H1 (cell line): ENCODE measurements around the gene GCNT1. TPM values are rescaled to one million over a fixed set of nuclear protein-coding genes. Genes with fewer than 3 reads are reported as not detected.

Source experiments
- CTCF ChIA-PET: fragments of 300-600 bp; sonication (Branson Sonifier 250); formaldehyde crosslinking; loops from one replicate; lab custom pipeline; 2021; ENCODE audit not compliant: partially characterized antibody; lab: Charles Lee
- POLR2A ChIA-PET: fragments of 300-600 bp; sonication (Branson Sonifier 250); formaldehyde crosslinking; loops from one replicate; lab custom pipeline; 2021; ENCODE audit warnings: inconsistent platforms; ENCODE audit not compliant: partially characterized antibody; lab: Charles Lee
- DNase-seq, 2 experiments: peaks; one replicate each; pipeline versions ENCODE4 v3.0.0 to v3.0.0-alpha.2; 2010 to 2022; ENCODE audit warnings: low spot score in 2 of 2, low read depth in 1 of 2, mixed read lengths in 1 of 2
- FAIRE-seq: peaks from 2 replicates; lab custom pipeline; 2011; peaks lifted over from hg19 to GRCh38; lab: Jason Lieb, UNC
- H2AFZ ChIP-seq: 2 replicates; pipeline ENCODE4 v1.8.1; 2012; ENCODE audit warnings: low read length, inconsistent platforms
- H2AK5ac ChIP-seq: 2 replicates; pipeline ENCODE4 v1.6.1; 2013; ENCODE audit warnings: low read depth, low read length
- H2BK120ac ChIP-seq: replicated peaks from 2 replicates; pipeline ENCODE3; 2013; ENCODE audit warnings: low read depth, low read length, inconsistent platforms
- H2BK12ac ChIP-seq: 2 replicates; pipeline ENCODE4 v1.6.1; 2013; ENCODE audit warnings: low read depth, low read length
- H2BK15ac ChIP-seq: 2 replicates; pipeline ENCODE4 v1.6.1; 2013; ENCODE audit warnings: low read length
- H2BK20ac ChIP-seq: 2 replicates; pipeline ENCODE4 v1.6.1; 2013; ENCODE audit warnings: low read length
- H2BK5ac ChIP-seq: 2 replicates; pipeline ENCODE4 v1.6.1; 2013; ENCODE audit warnings: low read depth, low read length
- H3K14ac ChIP-seq: 2 replicates; pipeline ENCODE4 v1.6.1; 2013; ENCODE audit warnings: inconsistent platforms; ENCODE audit not compliant: insufficient read length
- H3K18ac ChIP-seq: 2 replicates; pipeline ENCODE4 v1.6.1; 2013; ENCODE audit warnings: low read length; ENCODE audit errors: extremely low read depth
- H3K23ac ChIP-seq: 2 replicates; pipeline ENCODE4 v1.6.1; 2013; ENCODE audit warnings: inconsistent platforms; ENCODE audit not compliant: insufficient read length
- H3K23me2 ChIP-seq: 2 replicates; pipeline ENCODE4 v1.6.1; 2013; ENCODE audit warnings: low read depth, low read length
- H3K27ac ChIP-seq: 2 replicates; pipeline ENCODE4 v1.6.1; 2011; ENCODE audit warnings: low read depth, low read length, inconsistent platforms
- H3K27me3 ChIP-seq, 4 experiments: replicated peaks in 1 of 4; 1 replicate in 1 of 4; 2 replicates in 3 of 4; pipeline versions ENCODE4 v1.6.1 to v1.8.1; 2011 to 2013; ENCODE audit warnings: low read length in 3 of 4, mild to moderate bottlenecking in 3 of 4, inconsistent platforms in 2 of 4, mixed read lengths in 2 of 4, moderate library complexity in 1 of 4; ENCODE audit not compliant: control insufficient read depth in 3 of 4, insufficient read depth in 3 of 4; ENCODE audit errors: extremely low read depth in 1 of 4
- H3K36me3 ChIP-seq, 4 experiments: 2 replicates each; pipeline versions ENCODE4 v1.6.1 to v1.8.1; 2011 to 2013; ENCODE audit warnings: mild to moderate bottlenecking in 4 of 4, low read length in 3 of 4, moderate library complexity in 2 of 4, control low read depth in 1 of 4, inconsistent platforms in 1 of 4; ENCODE audit not compliant: insufficient read depth in 4 of 4, control insufficient read depth in 2 of 4
- H3K4ac ChIP-seq: replicated peaks from 2 replicates; pipeline ENCODE3; 2013; ENCODE audit warnings: low read length, low read depth, mixed read lengths, inconsistent platforms; ENCODE audit not compliant: insufficient read length
- H3K4me1 ChIP-seq, 4 experiments: replicated peaks in 1 of 4; 1 replicate in 1 of 4; 2 replicates in 3 of 4; pipeline versions ENCODE4 v1.6.1 to v1.8.1; 2011 to 2013; ENCODE audit warnings: low read length in 3 of 4, inconsistent platforms in 2 of 4, mixed read lengths in 1 of 4; ENCODE audit not compliant: insufficient read depth in 4 of 4, control insufficient read depth in 3 of 4
- H3K4me2 ChIP-seq, 2 experiments: 2 replicates each; pipeline versions ENCODE4 v1.6.1 to v1.8.1; 2011 to 2013; ENCODE audit warnings: low read depth in 2 of 2, low read length in 2 of 2, control low read depth in 1 of 2, inconsistent platforms in 1 of 2, mild to moderate bottlenecking in 1 of 2; ENCODE audit not compliant: insufficient read depth in 1 of 2
- H3K4me3 ChIP-seq, 4 experiments: fragments of 200-600, 300-600 bp in 1 of 4; sonication (generic), shearing (Covaris generic), sonication (Bioruptor Twin) in 1 of 4; 2 replicates each; pipeline versions ENCODE4 v1.5.1 to v1.8.1; 2011 to 2016; ENCODE audit warnings: low read length in 4 of 4, low read depth in 3 of 4, control low read depth in 2 of 4, inconsistent platforms in 2 of 4, mild to moderate bottlenecking in 2 of 4, mixed read lengths in 1 of 4, moderate library complexity in 1 of 4; ENCODE audit not compliant: insufficient read depth in 2 of 4; ENCODE audit errors: extremely low read depth in 1 of 4
- H3K56ac ChIP-seq: replicated peaks from 2 replicates; pipeline ENCODE3; 2013; ENCODE audit warnings: low read depth, mild to moderate bottlenecking, mixed read lengths, low read length, inconsistent platforms; ENCODE audit not compliant: insufficient read length
- H3K79me1 ChIP-seq: 2 replicates; pipeline ENCODE4 v1.6.1; 2013; ENCODE audit warnings: low read depth, low read length, control low read depth
- H3K79me2 ChIP-seq, 2 experiments: 2 replicates each; pipeline versions ENCODE4 v1.6.1 to v1.8.1; 2012 to 2013; ENCODE audit warnings: low read length in 2 of 2, mild to moderate bottlenecking in 2 of 2, inconsistent platforms in 1 of 2; ENCODE audit not compliant: insufficient read depth in 2 of 2, control insufficient read depth in 1 of 2
- H3K9ac ChIP-seq, 4 experiments: replicated peaks in 1 of 4; 1 replicate in 1 of 4; 2 replicates in 3 of 4; pipeline versions ENCODE4 v1.6.1 to v1.8.1; 2011 to 2013; ENCODE audit warnings: low read depth in 3 of 4, low read length in 3 of 4, control low read depth in 2 of 4, mild to moderate bottlenecking in 2 of 4, moderate library complexity in 2 of 4, inconsistent platforms in 1 of 4; ENCODE audit errors: extremely low read depth in 1 of 4
- H3K9me3 ChIP-seq, 2 experiments: 2 replicates each; pipeline versions ENCODE4 v1.6.1 to v1.8.1; 2012 to 2013; ENCODE audit warnings: mild to moderate bottlenecking in 2 of 2, moderate library complexity in 2 of 2, control low read depth in 1 of 2, inconsistent platforms in 1 of 2, low read depth in 1 of 2, low read length in 1 of 2, mixed read lengths in 1 of 2; ENCODE audit not compliant: insufficient read depth in 2 of 2
- H4K20me1 ChIP-seq, 2 experiments: replicated peaks in 1 of 2; 2 replicates each; pipeline versions ENCODE3 to v1.8.1; 2011 to 2013; ENCODE audit warnings: inconsistent platforms in 2 of 2, low read length in 2 of 2, mild to moderate bottlenecking in 1 of 2; ENCODE audit not compliant: insufficient read depth in 2 of 2, control insufficient read depth in 1 of 2
- H4K5ac ChIP-seq: 2 replicates; pipeline ENCODE4 v1.6.1; 2013; ENCODE audit warnings: low read length, low read depth, mixed read lengths, inconsistent platforms; ENCODE audit not compliant: insufficient read length
- H4K8ac ChIP-seq: 2 replicates; pipeline ENCODE4 v1.8.0; 2013; ENCODE audit warnings: mild to moderate bottlenecking, moderate library complexity, low read length, inconsistent platforms; ENCODE audit not compliant: insufficient read depth; ENCODE audit errors: extremely low read depth
- H4K91ac ChIP-seq: replicated peaks from 2 replicates; pipeline ENCODE3; 2013; ENCODE audit warnings: low read length, mixed read lengths, inconsistent platforms; ENCODE audit not compliant: insufficient read length
- CEBPB ChIP-seq: IDR thresholded peaks from 2 replicates; pipeline ENCODE4 v1.6.1; 2012; ENCODE audit warnings: low read depth, low read length
- CTCF ChIP-seq, 3 experiments: IDR thresholded peaks; 1 replicate in 2 of 3; 2 replicates in 1 of 3; pipeline versions ENCODE4 v1.5.1 to v1.6.1; 2011; ENCODE audit warnings: low read length in 3 of 3, mild to moderate bottlenecking in 3 of 3, inconsistent platforms in 2 of 3, low read depth in 1 of 3, moderate library complexity in 1 of 3; ENCODE audit not compliant: insufficient read depth in 1 of 3; ENCODE audit errors: control extremely low read depth in 1 of 3
- EGR1 ChIP-seq: IDR thresholded peaks from 2 replicates; pipeline ENCODE4 v1.6.1; 2011; ENCODE audit warnings: low read depth, low read length, borderline replicate concordance
- MAX ChIP-seq: IDR thresholded peaks from 2 replicates; pipeline ENCODE4 v1.6.1; 2012; ENCODE audit warnings: inconsistent platforms
- NANOG ChIP-seq: IDR thresholded peaks from 2 replicates; pipeline ENCODE4 v1.6.1; 2011; ENCODE audit warnings: low read length, low read depth, mild to moderate bottlenecking, inconsistent platforms; ENCODE audit not compliant: insufficient read depth, poor library complexity, severe bottlenecking
- POLR2A ChIP-seq, 2 experiments: IDR thresholded peaks; 1 replicate in 1 of 2; 2 replicates in 1 of 2; pipeline ENCODE4 v1.6.1; 2011; ENCODE audit warnings: low read depth in 2 of 2, low read length in 2 of 2, mild to moderate bottlenecking in 2 of 2; ENCODE audit errors: control extremely low read depth in 1 of 2
- SP1 ChIP-seq: IDR thresholded peaks from 2 replicates; pipeline ENCODE4 v1.6.1; 2011; ENCODE audit warnings: low read depth, low read length
- WGBS, 2 experiments: shearing (Covaris generic) in 1 of 2; methylation state at CpG; one replicate each; pipeline versions ENCODE4 v1.1.6 to v1.1.7; 2013 to 2015; ENCODE audit warnings: low lambda C conversion rate in 2 of 2, mixed read lengths in 2 of 2, inconsistent platforms in 1 of 2, low coverage in 1 of 2, missing lambda C conversion rate in 1 of 2; ENCODE audit not compliant: insufficient replicate concordance in 2 of 2, insufficient coverage in 1 of 2, insufficient read length in 1 of 2; ENCODE audit errors: extremely low coverage in 1 of 2, missing lambda C conversion rate in 1 of 2; 5-methylcytosine and 5-hydroxymethylcytosine counted together
- polyA plus RNA-seq, 7 experiments: library from polyadenylated mRNA; depleted of rRNA in 3 of 7; stranded (reverse) in 5 of 7; unstranded in 2 of 7; fragments of >200 nt in 5 of 7; fragments of 200-250 nt in 2 of 7; gene quantifications; 1 replicate in 5 of 7; 2 replicates in 1 of 7; 4 replicates in 1 of 7; pipeline versions ENCODE4 v1.2.1 to v1.2.3, GENCODE V29; 2011 to 2013; ENCODE audit warnings: missing spikeins in 2 of 7, mixed read lengths in 2 of 7
- total RNA-seq: library from RNA; stranded (reverse); fragmentation: NEBNext Ultra II Directional; extraction: Animal tissue kit (Norgen Biotek cat#: 25700); gene quantifications from 2 replicates; pipeline ENCODE4 v1.2.1, GENCODE V29; 2021

Gene GCNT1
- total and polyA plus RNA-seq, 2 of the 8 experiments (the other 6 are each of a cell fraction or from before 2014, with no cell fraction given) = 13.0 to 16.5 TPM

DNA sequence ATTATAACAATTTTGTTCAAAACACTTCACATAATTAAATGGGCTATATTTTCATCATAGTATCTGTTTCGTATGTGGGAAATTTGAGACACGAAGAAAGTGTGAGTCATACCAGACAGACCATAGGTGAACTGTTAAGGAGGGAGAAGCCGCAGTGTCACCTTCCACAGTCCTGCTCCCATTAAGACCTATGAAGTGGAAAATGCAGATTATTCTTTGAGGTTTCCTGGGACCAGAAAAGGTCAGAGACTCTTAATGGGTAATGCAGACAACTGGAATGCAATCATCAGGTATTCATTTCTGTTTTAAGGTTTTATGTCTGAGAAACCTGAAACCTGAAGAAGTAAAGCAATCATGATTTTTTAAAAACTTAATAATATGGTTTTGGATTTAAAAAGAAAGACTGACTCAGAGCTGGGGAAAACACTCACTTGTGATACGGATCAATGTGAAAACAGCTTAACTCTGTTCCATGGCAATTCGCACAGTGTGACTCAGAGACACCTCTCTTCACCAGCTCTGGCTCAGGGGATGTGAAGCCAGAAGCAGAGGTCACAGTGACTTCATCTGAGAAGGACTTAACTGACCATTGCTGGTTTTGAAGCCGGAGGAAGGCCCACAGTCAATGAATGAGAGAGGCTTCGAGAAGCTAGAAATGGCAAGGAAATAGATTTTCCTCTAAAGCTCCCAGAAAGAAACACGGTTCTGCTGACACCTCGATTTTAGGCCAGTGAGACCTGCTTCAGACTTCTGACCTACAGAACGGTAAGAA, 17.2 kb upstream of the GCNT1 start:
- Histone ChIP-seq H4K5ac (no peak overlapping the region), H3K4me2 (no peak overlapping the region), H3K9me3 (peaks cover 5 to 6% of the 10 kb centered on the region in 2 experiments; a peak in 3 of 4 replicates), H3K4ac (no peak overlapping the region), H3K79me2 (no peaks in the 10 kb centered on the region), H3K4me3 (no peak overlapping the region), H3K27ac (no peak overlapping the region), H3K23me2 (no peaks in the 10 kb centered on the region), H3K9ac (no peak overlapping the region), H2BK15ac (no peak overlapping the region), H2AK5ac (no peak overlapping the region), H2BK5ac (no peak overlapping the region), H3K4me1 (no peaks in the 10 kb centered on the region), H2BK120ac (no peak overlapping the region), H3K18ac (no peak overlapping the region), H3K79me1 (no peaks in the 10 kb centered on the region), H3K27me3 (no peaks in the 10 kb centered on the region), H3K23ac (no peak overlapping the region), H4K8ac (no peak overlapping the region), H3K36me3 (no peaks in the 10 kb centered on the region), H2AFZ (no peak overlapping the region), H3K56ac (no peak overlapping the region), H2BK12ac (no peak overlapping the region), H4K91ac (no peak overlapping the region), H4K20me1 (no peaks in the 10 kb centered on the region), H2BK20ac (no peak overlapping the region), H3K14ac (no peak overlapping the region)
- WGBS, 2 experiments = 84% methylated on average over 10 of the region's 10 CpGs; no CpG with 5 or more reads in 1 of the 2 experiments
- ChIA-PET CTCF (interaction anchor here (0.7 to 1.2 kb wide), 5 partner anchors 12 to 262 kb away, joined by 3 to 5 read pairs (median 3); no protein-coding TSS in a partner anchor), POLR2A (interaction anchor here (0.5 kb wide), 1 partner anchor 187 kb away, joined by 4 read pairs; no protein-coding TSS in a partner anchor)
- no peak for DNase-seq
- no peak for FAIRE-seq
- no peak for TF ChIP-seq NANOG
- TF ChIP-seq POLR2A (IDR thresholded peaks at IDR 0.05; ENCODE audit: control extremely low read depth in 1 of 2, low read depth in 2 of 2, low read length in 2 of 2) = no peak
- no peak for TF ChIP-seq EGR1
- no peak for TF ChIP-seq SP1
- TF ChIP-seq CEBPB = no peak
- TF ChIP-seq CTCF (IDR thresholded peaks at IDR 0.05; ENCODE audit: control extremely low read depth in 1 of 3, insufficient read depth in 1 of 3, low read depth in 1 of 3, low read length in 3 of 3) = no peak
- TF ChIP-seq MAX = no peak
